Spleen (tissue), 7 donors: ENCODE data around the gene IRAK1BP1.

Source experiments
- POLR2A ChIP-seq, 3 donors: fragments of 450-650 bp; IDR thresholded peaks; one replicate each; pipeline ENCODE4 v1.5.1; 2017; ENCODE audit warnings: antibody characterized with exemption in 3 of 3, mild to moderate bottlenecking in 1 of 3
- POLR2AphosphoS5 ChIP-seq, 3 donors: sonication (generic); formaldehyde crosslinking; IDR thresholded peaks; one replicate each; pipeline ENCODE4 v1.5.1; 2017; ENCODE audit warnings: antibody characterized with exemption in 3 of 3
- TF ChIP-seq, protein P1 (sequence below), 11 experiments: fragments of 200-600 bp in 7 of 11; fragments of 450-650 bp in 4 of 11; sonication (generic) in 4 of 11; IDR thresholded peaks in 8 of 11; conservative IDR thresholded peaks in 3 of 11; 1 replicate in 7 of 11; 2 replicates in 4 of 11; pipeline versions ENCODE4 v1.4.0 to v1.8.0; 2016 to 2021; ENCODE audit warnings: antibody characterized with exemption in 11 of 11, inconsistent platforms in 4 of 11, mild to moderate bottlenecking in 1 of 11
- donor health status: DM: no; HTN: no; CAD: no; lungs with moderate emphysema.
- donor health status: DM: no; HTN: no; CAD: no.
- donor health status: DM: no; HTN: no; CAD: no.

DNA sequence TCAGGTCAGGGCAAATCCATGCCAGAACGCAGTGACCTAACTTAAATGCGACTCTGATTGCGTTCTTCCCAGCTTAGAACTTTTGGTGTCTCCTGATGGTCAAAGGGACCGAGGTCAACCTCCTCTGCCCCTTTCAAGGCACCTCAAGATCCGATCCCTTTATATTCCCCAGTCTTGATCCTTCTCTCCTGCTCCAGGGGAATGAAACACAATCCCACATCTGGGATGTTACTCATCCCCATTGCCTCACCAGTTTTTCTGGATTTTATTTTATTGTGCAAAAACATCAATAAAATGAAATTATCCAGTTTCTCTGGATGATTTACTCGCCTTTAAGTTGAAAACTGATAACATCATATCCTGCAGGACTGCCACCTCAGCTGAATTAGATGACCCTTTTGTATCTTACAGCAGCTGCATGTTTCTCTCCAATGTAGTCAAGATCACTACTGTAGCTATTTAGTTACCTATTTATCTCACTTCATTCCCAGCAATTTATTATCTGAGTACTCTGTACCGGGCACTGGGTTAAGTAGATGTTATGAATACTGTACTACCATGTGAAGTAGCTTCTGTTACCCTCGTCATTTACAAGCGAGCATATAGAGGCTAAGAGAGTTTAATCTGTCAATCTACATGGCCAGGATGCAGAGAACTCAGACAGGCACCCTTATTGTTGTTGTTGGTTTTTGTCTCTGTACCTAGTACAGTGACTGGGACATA is 44.0 kb downstream of the IRAK1BP1 start:
- TF ChIP-seq POLR2A (IDR thresholded peaks at IDR 0.05) (no peak), POLR2AphosphoS5 (IDR thresholded peaks at IDR 0.05) (no peak)
- TF ChIP-seq, protein P1, sequence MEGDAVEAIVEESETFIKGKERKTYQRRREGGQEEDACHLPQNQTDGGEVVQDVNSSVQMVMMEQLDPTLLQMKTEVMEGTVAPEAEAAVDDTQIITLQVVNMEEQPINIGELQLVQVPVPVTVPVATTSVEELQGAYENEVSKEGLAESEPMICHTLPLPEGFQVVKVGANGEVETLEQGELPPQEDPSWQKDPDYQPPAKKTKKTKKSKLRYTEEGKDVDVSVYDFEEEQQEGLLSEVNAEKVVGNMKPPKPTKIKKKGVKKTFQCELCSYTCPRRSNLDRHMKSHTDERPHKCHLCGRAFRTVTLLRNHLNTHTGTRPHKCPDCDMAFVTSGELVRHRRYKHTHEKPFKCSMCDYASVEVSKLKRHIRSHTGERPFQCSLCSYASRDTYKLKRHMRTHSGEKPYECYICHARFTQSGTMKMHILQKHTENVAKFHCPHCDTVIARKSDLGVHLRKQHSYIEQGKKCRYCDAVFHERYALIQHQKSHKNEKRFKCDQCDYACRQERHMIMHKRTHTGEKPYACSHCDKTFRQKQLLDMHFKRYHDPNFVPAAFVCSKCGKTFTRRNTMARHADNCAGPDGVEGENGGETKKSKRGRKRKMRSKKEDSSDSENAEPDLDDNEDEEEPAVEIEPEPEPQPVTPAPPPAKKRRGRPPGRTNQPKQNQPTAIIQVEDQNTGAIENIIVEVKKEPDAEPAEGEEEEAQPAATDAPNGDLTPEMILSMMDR (IDR thresholded peaks at IDR 0.05 in 8 of 11, conservative IDR thresholded peaks at IDR 0.05 in 3 of 11): no peak
